MM.1S (cell line): ENCODE results near the gene IL27RA.

Experiments used
- DNase-seq: peaks from one replicate; pipeline ENCODE4 v3.0.0-alpha.2; 2015
- H2AFZ ChIP-seq: fragments of 300-600 bp; sonication (generic); 2 replicates; pipeline ENCODE4 v1.6.0; 2016; ENCODE audit warnings: antibody characterized with exemption, low read length
- H3F3A ChIP-seq: fragments of 300-600 bp; sonication (generic); 2 replicates; pipeline ENCODE4 v1.6.1; 2016; ENCODE audit warnings: mild to moderate bottlenecking, antibody characterized with exemption, low read length, moderate library complexity, mixed read lengths; ENCODE audit not compliant: insufficient read depth
- H3K27ac ChIP-seq: fragments of 300-600 bp; sonication (generic); 2 replicates; pipeline ENCODE4 v1.5.1; 2016; ENCODE audit warnings: mild to moderate bottlenecking, low read length
- H3K27me3 ChIP-seq: fragments of 300-600 bp; sonication (generic); replicated peaks from 2 replicates; pipeline ENCODE4 v1.6.0; 2016; ENCODE audit warnings: low read length; ENCODE audit not compliant: insufficient read depth
- H3K36me3 ChIP-seq: fragments of 300-600 bp; sonication (generic); replicated peaks from 2 replicates; pipeline ENCODE4 v1.6.1; 2016; ENCODE audit warnings: mild to moderate bottlenecking, low read length, mixed read lengths; ENCODE audit not compliant: insufficient read depth
- H3K4me1 ChIP-seq: fragments of 300-600 bp; sonication (generic); 2 replicates; pipeline ENCODE4 v1.6.1; 2016; ENCODE audit warnings: low read length, mixed read lengths
- H3K4me2 ChIP-seq: fragments of 300-600 bp; sonication (generic); 2 replicates; pipeline ENCODE4 v1.6.0; 2016; ENCODE audit warnings: low read depth, low read length
- H3K4me3 ChIP-seq: fragments of 300-600 bp; sonication (generic); 2 replicates; pipeline ENCODE4 v1.5.1; 2016; ENCODE audit warnings: low read length, mixed read lengths
- H3K79me2 ChIP-seq: fragments of 300-600 bp; sonication (generic); 2 replicates; pipeline ENCODE4 v1.6.1; 2016; ENCODE audit warnings: mixed run types, low read length, mixed read lengths
- H3K9ac ChIP-seq: fragments of 300-600 bp; sonication (generic); 2 replicates; pipeline ENCODE4 v1.6.1; 2016; ENCODE audit warnings: low read length, mixed read lengths
- H3K9me2 ChIP-seq: fragments of 300-600 bp; sonication (generic); replicated peaks from 2 replicates; pipeline ENCODE4 v1.6.1; 2016; ENCODE audit warnings: mild to moderate bottlenecking, low read length, mixed read lengths; ENCODE audit not compliant: insufficient read depth
- H3K9me3 ChIP-seq: fragments of 300-600 bp; sonication (generic); replicated peaks from 2 replicates; pipeline ENCODE4 v1.6.1; 2016; ENCODE audit warnings: mild to moderate bottlenecking, low read length, mixed read lengths; ENCODE audit not compliant: insufficient read depth
- H4K20me1 ChIP-seq: fragments of 300-600 bp; sonication (generic); 2 replicates; pipeline ENCODE4 v1.6.1; 2016; ENCODE audit warnings: mild to moderate bottlenecking, low read length, moderate library complexity, mixed read lengths; ENCODE audit not compliant: insufficient read depth
- EZH2 ChIP-seq: fragments of 300-600 bp; sonication (generic); optimal IDR thresholded peaks from 2 replicates; pipeline ENCODE3; 2017; ENCODE audit warnings: low read depth, mild to moderate bottlenecking, antibody characterized with exemption, low read length, mixed read lengths
- EZH2phosphoT487 ChIP-seq: fragments of 300-600 bp; sonication (generic); IDR thresholded peaks from 2 replicates; pipeline ENCODE4 v1.6.1; 2018; ENCODE audit warnings: antibody characterized with exemption, low read length
- TF ChIP-seq, protein P1 (sequence below): fragments of 300-600 bp; sonication (generic); IDR thresholded peaks from 2 replicates; pipeline ENCODE4 v1.5.1; 2016; ENCODE audit warnings: antibody characterized with exemption, low read length, mixed read lengths

Gene IL27RA

DNA sequence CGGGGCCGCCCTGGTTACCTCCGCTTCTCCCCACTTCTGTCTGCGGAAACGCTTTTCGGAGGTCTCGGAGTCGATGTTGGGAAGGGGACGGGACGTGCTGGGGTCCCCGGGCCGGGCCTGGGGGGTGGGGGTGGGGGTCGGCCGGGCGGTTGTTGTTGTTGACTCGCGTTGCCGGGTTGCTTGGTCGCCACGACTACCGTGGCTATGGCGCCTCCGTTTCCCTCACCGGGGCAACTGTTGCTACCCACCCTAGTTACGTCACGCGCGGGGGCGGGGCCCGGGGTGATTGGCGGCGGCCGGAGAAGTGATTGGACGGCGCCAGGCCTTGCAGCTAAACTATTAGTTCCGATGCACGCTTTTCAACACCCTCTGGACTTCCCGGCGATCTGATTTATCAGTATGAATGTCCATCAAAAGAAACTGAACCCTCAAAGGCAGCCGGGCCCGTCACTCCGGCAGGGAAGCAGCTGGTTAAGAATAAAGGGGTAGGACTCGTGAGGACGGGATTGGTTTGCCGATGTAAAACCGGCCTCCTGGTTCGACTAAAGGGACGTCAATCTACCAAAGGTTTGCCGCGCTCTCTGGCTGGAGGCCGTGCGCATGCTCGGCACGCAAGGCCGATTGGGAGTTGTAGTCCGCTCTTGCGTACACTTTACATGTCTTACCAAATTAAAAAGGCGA is 25.3 kb upstream of the IL27RA start, which contains the start of gene RFX1:
RFX1 (minus strand) TSS at position 236 of the 681 bp plus-strand sequence. CDS start 12,477 bp downstream, outside the sequence.
- no peaks in the 10 kb centered on the region for H3K27me3 ChIP-seq
- DNase-seq: peak; percentile 99
- H2AFZ ChIP-seq: peak within 1 kb of the TSS; percentile 81
- no peaks in the 10 kb centered on the region for H3K9me3 ChIP-seq
- H3K9me2 ChIP-seq: no peaks in the 10 kb centered on the region
- peak within 1 kb of the TSS; percentile 87 for H3K4me2 ChIP-seq
- TF ChIP-seq EZH2: no peak
- no peak for TF ChIP-seq EZH2phosphoT487
- TF ChIP-seq, protein P1, sequence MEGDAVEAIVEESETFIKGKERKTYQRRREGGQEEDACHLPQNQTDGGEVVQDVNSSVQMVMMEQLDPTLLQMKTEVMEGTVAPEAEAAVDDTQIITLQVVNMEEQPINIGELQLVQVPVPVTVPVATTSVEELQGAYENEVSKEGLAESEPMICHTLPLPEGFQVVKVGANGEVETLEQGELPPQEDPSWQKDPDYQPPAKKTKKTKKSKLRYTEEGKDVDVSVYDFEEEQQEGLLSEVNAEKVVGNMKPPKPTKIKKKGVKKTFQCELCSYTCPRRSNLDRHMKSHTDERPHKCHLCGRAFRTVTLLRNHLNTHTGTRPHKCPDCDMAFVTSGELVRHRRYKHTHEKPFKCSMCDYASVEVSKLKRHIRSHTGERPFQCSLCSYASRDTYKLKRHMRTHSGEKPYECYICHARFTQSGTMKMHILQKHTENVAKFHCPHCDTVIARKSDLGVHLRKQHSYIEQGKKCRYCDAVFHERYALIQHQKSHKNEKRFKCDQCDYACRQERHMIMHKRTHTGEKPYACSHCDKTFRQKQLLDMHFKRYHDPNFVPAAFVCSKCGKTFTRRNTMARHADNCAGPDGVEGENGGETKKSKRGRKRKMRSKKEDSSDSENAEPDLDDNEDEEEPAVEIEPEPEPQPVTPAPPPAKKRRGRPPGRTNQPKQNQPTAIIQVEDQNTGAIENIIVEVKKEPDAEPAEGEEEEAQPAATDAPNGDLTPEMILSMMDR: no peak
- no peaks in the 10 kb centered on the region for H4K20me1 ChIP-seq
- no peaks in the 10 kb centered on the region for H3K36me3 ChIP-seq
- peak within 1 kb of the TSS; percentile 96 for H3K9ac ChIP-seq
- H3F3A ChIP-seq: peaks cover 9% of the 10 kb centered on the region; the same call in 1 of the 2 replicates
- peaks cover 23% of the 10 kb centered on the region for H3K79me2 ChIP-seq
- peak within 1 kb of the TSS; percentile 77 for H3K4me3 ChIP-seq
- H3K4me1 ChIP-seq: peaks cover 8% of the 10 kb centered on the region
- peak within 1 kb of the TSS; percentile 89 for H3K27ac ChIP-seq

DNA sequence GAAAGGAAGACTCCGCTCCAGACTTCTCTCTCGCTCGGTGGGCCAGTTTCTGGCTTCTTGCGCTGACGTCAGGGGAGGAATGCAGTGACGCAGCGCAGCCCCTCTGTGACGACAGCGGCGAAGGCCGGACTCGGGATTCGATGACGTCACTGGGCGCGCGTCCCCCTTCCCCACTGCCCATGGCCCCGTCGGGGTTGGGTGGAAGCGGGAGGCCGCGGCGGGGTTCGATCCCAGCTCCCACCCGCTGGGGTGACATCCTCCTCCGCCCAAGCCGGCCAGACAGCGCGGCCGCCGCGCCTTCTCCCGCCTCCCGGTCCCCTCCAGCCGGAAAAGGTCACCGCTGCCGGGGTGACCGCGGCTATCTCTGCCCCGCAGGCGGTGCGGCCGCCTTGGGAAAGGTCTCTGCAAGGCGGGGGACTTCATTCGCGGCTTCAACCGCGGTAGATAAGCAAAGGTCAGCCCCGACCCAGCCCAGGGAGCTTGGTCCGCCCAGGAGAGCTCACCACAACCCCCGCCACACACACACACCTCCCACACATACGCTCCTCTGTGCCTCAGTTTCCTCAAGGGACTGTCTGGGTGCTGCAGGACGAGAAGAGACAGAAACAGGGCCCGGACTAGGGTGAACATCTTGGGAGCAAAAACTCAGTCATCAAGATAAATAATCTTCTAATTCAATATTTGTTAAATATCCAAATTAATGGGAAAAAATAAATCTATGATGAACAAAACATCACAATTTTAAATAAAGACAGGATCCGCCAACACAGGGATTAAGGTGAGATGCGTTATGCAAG is 24.6 kb upstream of the IL27RA start:
- TF ChIP-seq EZH2 (no peak), EZH2phosphoT487 (no peak)
- TF ChIP-seq, protein P1: no peak
- no peak for DNase-seq

DNA sequence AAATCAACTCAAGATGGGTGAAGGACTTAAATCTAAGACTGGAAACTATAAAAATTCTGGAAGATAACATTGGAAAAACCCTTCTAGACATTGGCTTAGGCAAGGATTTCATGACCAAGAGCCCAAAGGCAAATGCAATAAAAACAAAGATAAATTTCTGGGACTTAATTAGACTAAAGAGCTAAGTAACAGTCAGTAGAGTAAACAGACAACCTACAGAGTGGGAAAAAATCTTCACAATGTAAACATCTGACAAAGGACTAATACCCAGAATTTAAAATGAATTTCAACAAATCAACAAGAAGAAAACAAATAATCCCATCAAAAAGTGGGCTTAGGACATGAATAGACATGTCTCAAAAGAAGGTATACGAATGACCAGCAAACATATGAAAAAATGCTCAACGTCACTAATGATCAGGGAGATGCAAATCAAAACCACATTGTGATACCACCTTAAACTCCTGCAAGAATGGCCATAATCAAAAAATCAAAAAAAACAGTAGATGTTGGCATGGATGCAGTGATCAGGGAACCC is 19.1 kb upstream of the IL27RA start:
- Histone ChIP-seq H3K9me2 (no peaks in the 10 kb centered on the region), H2AFZ (no peak overlapping the region), H3K36me3 (no peaks in the 10 kb centered on the region), H3K9ac (no peak overlapping the region), H3K9me3 (no peaks in the 10 kb centered on the region), H3F3A (peaks cover 12% of the 10 kb centered on the region), H3K27me3 (no peaks in the 10 kb centered on the region), H3K4me2 (no peak overlapping the region), H4K20me1 (no peaks in the 10 kb centered on the region), H3K79me2 (no peaks in the 10 kb centered on the region), H3K4me1 (0 out of 2 replicates have a peak, but pooled peaks cover 8% of the 10 kb centered on the region), H3K4me3 (no peak overlapping the region), H3K27ac (no peak overlapping the region)
- TF ChIP-seq, protein P1: no peak
- TF ChIP-seq EZH2 (no peak), EZH2phosphoT487 (no peak)
- DNase-seq: no peak

More for the DNA sequence above, 24.6 kb upstream of the IL27RA start:
- H3K4me1 ChIP-seq: peaks cover 8% of the 10 kb centered on the region
- H4K20me1 ChIP-seq: no peaks in the 10 kb centered on the region
- no peaks in the 10 kb centered on the region for H3K9me2 ChIP-seq
- H3K27ac ChIP-seq: peak overlapping the region; percentile 89
- H3K79me2 ChIP-seq: peaks cover 19% of the 10 kb centered on the region; the same call in 1 of the 2 replicates
- peak overlapping the region; percentile 77 for H3K4me3 ChIP-seq
- peak overlapping the region; percentile 96 for H3K9ac ChIP-seq
- no peaks in the 10 kb centered on the region for H3K9me3 ChIP-seq
- H3K27me3 ChIP-seq: no peaks in the 10 kb centered on the region
- H2AFZ ChIP-seq: peak overlapping the region; percentile 81
- peak overlapping the region; percentile 87 for H3K4me2 ChIP-seq
- H3K36me3 ChIP-seq: no peaks in the 10 kb centered on the region
- peaks cover 9% of the 10 kb centered on the region; the same call in 1 of the 2 replicates for H3F3A ChIP-seq
